DLD1 (cell line): Measurements from ENCODE around the gene MLYCD.

ENCODE experiments used
- in situ Hi-C: cut with HindIII; loops from 2 replicates; pipeline ENCODE4 v1.10.0; 2017; ENCODE audit warnings: low sequenced_read_pairs

MLYCD gene

GRCh38 chr16:83898463-83899271 lies at the start of gene MLYCD:
Gene MLYCD, plus strand, starts transcription at chr16:83899115. Its CDS starts 30 bp downstream, at chr16:83899145.
- in situ Hi-C loops = no loop called here

DNA sequence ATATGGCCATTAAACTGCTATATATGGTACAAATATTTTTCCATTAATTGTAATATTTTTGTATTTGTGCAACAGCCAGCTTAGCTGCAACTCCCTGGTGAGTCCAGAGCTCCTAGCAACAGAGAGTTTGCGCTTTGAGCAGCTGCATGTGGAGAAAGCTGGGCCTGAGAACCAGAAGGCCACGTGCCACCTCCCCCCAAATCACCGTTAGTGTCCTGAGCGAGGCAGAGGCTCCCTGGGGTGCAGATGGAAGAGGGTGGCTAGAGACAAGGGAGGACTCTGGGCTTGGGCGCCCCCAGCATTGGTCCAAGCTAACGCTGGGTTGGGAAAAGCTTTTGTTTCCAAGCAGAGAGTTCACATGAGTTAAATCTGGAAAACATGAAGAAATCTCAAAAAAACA lies 49.5 kb upstream of the MLYCD start:
- in situ Hi-C loops = no loop called here

DNA sequence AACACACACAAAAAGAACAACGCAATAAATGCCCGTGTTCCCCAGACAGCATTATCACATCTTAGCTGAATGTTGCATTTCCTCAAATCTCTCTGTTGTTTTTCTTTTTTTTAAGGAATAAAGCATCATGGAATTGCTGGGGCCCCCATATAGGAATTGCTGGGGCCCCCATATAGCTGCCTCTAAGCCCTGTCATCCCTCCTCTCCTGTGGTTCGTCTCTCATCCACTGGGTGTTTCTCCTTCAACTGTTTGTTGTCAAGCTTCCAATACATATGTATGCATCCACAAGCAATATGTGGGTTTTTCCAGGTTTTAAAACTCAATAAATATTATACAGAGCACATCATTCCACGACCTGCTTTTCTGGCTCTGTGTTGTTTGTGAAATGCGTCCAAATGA lies 48.0 kb upstream of the MLYCD start:
- in situ Hi-C loops = no loop called here

- in situ Hi-C loops = no loop called here
These were observed 47.4 kb upstream of the MLYCD start for GRCh38 chr16:83851473-83851872.

- in situ Hi-C loops = no loop called here
These were observed 46.1 kb upstream of the MLYCD start for GRCh38 chr16:83852774-83853173.

DNA sequence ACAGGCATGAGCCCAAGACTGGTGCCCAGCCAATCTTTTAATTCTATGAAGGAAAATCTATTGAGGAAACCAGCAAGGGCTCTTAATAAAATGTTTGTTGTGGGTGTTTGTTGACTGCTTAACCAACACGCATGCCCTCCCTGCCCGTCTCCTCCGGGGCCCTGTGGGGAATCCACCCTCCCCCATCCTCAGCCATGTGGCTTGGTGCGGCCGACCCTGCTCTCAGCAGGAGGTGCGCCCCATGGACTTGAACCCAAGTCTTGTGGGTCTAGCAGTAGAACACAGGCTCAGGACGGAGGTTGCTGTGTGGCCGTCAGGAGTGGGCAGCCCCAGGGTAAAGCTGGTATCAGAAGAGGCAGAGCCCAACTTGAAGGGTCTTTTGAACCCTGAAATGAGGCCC lies 45.1 kb upstream of the MLYCD start:
- in situ Hi-C loops = no loop called here

DNA sequence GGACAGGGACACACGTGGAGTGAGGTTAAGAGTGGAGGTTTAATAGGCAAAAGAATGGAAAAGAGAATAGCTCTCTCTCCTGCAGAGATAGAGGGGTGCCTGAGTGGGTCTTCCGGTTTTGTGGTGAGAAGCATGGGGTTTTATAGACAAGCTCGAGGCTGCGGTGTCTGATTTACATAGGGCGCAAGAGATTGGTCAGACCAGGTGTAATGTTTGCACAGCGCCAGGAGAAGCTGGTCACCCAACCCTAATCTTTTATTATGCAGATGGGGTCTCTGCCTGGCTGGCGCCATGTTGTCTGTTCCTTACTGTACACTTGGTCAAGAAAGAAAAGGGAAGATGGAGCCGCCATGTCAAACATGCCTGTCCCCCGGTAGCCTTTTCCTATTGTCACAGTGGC lies 44.5 kb upstream of the MLYCD start:
- in situ Hi-C loops = no loop called here

DNA sequence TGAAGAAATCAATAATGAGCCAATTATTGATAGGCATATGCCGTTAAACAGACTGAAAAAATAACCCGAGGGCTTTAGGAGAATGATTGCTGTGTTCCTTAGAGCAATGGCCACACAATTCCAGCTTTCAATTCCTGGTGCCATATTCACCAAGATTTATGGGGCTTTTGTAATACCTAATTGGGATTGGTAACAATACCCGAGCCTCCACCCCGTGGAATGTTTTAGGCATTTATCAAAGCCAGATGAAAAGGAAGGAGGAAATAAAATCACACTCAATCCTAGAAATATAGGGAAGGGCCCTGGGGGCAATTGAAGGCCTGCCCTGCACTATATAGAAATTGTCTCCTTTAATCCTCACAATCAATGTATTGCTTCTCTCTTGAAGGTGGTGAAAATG lies 42.1 kb upstream of the MLYCD start:
- in situ Hi-C loops = no loop called here

DNA sequence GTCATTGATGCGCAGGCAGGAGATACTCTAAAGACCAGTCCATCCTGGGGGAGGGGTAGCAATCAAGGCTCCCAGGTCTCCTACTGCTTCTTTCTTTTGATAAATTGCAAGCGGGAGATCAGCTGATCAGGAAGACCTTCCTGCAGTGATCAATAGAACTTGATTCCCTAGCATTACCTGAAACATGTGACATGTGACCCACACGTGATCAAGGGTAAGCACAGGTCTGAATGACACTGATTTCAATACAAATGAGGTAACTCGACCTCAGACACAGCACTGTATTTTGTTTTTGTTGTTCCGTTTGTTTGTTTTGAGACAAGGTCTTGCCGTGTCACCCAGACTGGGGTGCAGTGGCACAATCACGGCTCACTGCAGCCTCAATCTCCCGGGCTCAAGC lies 39.6 kb upstream of the MLYCD start:
- in situ Hi-C loops = no loop called here

DNA sequence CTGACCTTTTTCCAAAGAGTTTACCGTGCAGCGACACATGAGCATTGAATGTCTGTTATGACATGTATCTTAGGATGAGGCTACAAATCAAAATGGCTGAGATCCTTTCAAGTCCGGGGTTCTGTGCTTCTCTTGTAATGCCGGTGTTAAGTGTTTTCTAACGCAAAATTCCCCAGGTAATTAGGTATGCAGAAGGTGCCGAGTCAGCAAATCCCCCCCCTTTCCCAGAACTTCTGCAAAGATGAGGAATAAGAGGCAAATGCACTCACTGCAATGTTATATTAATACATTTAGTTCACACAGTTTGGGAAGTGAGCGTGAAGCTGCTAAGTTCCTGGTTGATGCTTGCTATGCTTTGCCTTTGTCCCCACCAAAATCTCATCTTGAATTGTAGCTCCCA lies 36.3 kb upstream of the MLYCD start:
- in situ Hi-C loops = no loop called here

GRCh38 chr16:83863682-83864081 lies 35.2 kb upstream of the MLYCD start:
- in situ Hi-C loops = no loop called here

GRCh38 chr16:83870830-83871229 lies 28.1 kb upstream of the MLYCD start:
- in situ Hi-C loops = no loop called here

DNA sequence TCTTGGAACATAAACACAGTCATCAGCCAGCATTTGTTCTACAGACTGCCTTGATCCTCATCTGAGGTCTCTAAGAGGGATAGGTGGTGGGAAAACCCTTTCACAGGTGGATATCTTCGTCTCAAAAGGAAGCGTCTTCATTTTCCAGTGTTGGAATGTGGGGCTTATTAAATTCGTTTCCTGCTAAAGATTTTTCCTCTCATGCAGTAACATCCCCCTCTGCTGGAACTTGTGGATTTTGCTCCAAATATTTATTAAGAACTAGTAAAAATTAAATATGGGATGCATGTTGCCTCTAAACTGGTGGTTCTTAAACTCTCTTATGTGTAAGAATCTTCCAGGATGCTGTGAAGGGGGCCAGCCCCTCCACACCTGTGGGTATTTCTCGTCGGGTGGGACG lies 20.1 kb upstream of the MLYCD start:
- in situ Hi-C loops = no loop called here

DNA sequence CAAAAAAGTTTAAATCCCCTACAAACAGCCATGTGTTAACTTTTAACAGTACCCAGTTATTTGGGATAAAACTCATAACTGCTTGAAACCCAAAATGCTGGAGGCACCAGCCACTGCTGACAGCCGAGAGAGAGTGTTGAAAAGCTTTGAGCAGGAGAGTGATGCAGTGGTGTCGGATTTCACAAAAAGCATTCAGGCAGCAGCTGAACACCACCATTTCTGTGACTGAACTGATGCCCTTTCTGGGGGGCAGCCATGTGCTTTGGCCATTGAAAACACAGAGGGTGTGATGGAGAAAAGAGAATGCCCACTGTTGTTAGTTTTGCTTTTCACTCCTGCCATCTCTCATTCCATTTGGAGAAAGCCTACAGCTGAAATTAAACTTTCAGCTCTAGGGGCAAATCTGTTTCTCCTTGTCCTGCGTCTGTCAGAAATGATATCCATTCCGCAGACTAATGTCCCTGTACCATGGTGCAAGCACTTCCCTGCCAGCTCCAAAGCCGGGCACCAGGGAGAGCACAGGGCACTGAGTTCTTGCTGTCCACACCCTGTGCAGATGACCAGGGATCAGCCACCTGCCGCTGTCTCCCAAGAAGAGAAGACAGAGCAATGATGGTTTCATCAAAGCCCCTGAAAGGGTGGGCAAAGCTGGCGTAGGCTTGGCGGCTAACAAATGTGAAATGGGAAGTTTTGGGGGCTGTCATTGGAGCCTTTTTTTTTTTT lies 16.6 kb upstream of the MLYCD start:
- in situ Hi-C loops = no loop called here

- in situ Hi-C loops = no loop called here
These were observed 12.5 kb upstream of the MLYCD start for GRCh38 chr16:83886199-83886971.

GRCh38 chr16:83887080-83887479 lies 11.8 kb upstream of the MLYCD start:
- in situ Hi-C loops = no loop called here

DNA sequence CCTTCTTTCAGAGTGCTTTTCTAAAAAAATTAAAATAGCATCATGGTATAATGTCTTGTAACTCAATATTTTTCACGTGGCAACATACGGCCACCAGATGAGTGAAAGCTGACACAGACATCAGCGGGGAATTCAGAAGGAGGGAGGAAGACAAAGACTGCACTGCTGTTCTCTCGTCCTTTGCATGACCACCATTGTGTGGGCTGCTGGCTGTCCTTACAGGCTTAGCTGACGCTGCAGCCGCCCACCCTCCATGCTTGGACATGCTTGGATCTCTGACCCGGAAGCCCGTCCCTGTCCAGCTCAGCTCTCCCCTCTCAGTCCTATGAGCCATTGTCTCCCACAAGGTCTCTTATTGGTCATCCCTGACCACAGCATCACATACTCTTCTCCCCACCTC lies 11.4 kb upstream of the MLYCD start:
- in situ Hi-C loops = no loop called here

DNA sequence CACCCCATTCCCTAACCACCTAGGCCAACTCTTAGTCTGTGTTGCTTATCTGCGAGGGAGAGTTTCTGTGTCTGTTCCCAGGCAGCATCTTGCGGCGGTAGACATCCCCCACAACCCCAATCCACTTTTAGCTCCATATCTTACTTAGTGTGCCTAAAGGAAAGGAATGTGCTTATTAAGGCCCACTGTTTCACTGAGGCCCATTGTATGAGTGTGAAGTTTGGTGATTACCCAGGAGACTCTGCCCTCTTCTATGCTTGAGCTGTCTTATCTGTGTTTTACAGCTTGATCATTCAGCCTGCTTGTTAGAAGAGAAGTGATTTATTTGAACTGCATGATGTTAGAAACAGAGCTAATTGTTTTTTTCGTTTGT lies 10.3 kb upstream of the MLYCD start:
- in situ Hi-C loops = no loop called here

- in situ Hi-C loops = no loop called here
These were observed 8.6 kb upstream of the MLYCD start for GRCh38 chr16:83890359-83890758.

- in situ Hi-C loops = no loop called here
These were observed 7.2 kb upstream of the MLYCD start for GRCh38 chr16:83891742-83892141.

- in situ Hi-C loops = no loop called here
These were observed 3.7 kb upstream of the MLYCD start for GRCh38 chr16:83895243-83895642.

- in situ Hi-C loops = no loop called here
These were observed 3.0 kb upstream of the MLYCD start for GRCh38 chr16:83895942-83896341.
